ENCODE measurements around the gene IGFLR1. TPM values are rescaled to one million over a fixed set of nuclear protein-coding genes. Genes with fewer than 3 reads are reported as not detected.
A peak's percentile ranks its signal among the peaks of the same experiment; 100 is the strongest.

Gene IGFLR1
- total and polyA plus RNA-seq, 2 of the 4 experiments (the other 2 are of a cell fraction) = 0.72 to 2.7 TPM

DNA sequence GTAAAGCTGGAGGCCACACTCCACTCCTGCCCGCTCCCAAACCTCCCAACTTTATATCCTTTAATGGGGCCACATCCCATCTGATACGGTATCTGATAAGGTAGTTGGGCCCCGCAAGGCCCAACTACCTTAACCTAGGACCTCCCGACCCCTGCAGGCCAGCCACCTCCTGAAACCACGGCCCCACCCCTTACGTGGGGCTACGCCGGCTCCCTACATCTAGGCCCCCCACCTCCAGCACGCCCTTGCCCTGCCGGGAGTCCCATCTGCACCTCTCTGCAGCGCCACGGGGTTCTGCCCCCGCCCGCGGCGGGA lies 2.2 kb downstream of the IGFLR1 start:
- no peaks in the 10 kb centered on the region for H3K9me3 ChIP-seq (ENCODE audit: control insufficient read depth, insufficient read depth, low read length)
- no peak for DNase-seq
- no peak overlapping the region for H4K91ac ChIP-seq (ENCODE audit: insufficient read depth, low read depth, low read length)
- no peak overlapping the region for H3K14ac ChIP-seq (replicated peaks; ENCODE audit: low read depth, low read length)
- no peak overlapping the region for H2BK15ac ChIP-seq (ENCODE audit: low read depth, low read length)
- ATAC-seq (ENCODE audit: low read depth) = no peak
- H4K8ac ChIP-seq (ENCODE audit: low read depth in 2 of 2, low read length in 2 of 2) = peak overlapping the region in 1 of 2 experiments; percentile 17; a peak in 1 of 4 replicates
- no peaks in the 10 kb centered on the region; the same call in 1 of the 2 replicates for H4K20me1 ChIP-seq (ENCODE audit: insufficient read depth, low read length)
- BruUV-seq (replicated peaks) = no TSS peak
- in situ Hi-C loops (cut with MboI; ENCODE audit: low sequenced_read_pairs) = no loop called here
- H2AK5ac ChIP-seq (ENCODE audit: low read depth, low read length) = no peak overlapping the region
- H2AFZ ChIP-seq (replicated peaks; ENCODE audit: low read length, poor library complexity) = peak overlapping the region; percentile 93
- WGBS, 2 experiments (ENCODE audit: extremely low coverage in 2 of 2, insufficient read length in 1 of 2) = 0% methylated on average over 4 of the region's 16 CpGs; no CpG with 5 or more reads in 1 of the 2 experiments
- H2BK120ac ChIP-seq (ENCODE audit: low read depth, low read length) = no peak overlapping the region
- no peak overlapping the region for H2BK5ac ChIP-seq (ENCODE audit: low read depth, low read length, poor library complexity, severe bottlenecking)
- H3K4me2 ChIP-seq (ENCODE audit: low read depth, low read length) = peak overlapping the region; percentile 41
- POLR2A ChIA-PET (ENCODE audit: unreplicated experiment) = no interaction called here
- peak overlapping the region; percentile 20 for H3K27ac ChIP-seq (ENCODE audit: insufficient read depth, low read length)
- peaks cover 0 to 15% of the 10 kb centered on the region in 2 experiments; a peak in 2 of 4 replicates for H3K79me1 ChIP-seq (ENCODE audit: low read depth in 1 of 2, low read length in 2 of 2)
- H3K4me3 ChIP-seq (ENCODE audit: insufficient read depth, low read depth, low read length) = peak overlapping the region; percentile 52
- CTCF ChIA-PET = interaction anchor here (1.2 kb wide), 1 partner anchor 10 kb away, joined by 5 read pairs; no protein-coding TSS in a partner anchor
- H3K4me1 ChIP-seq (ENCODE audit: control insufficient read depth, insufficient read depth, low read length) = 0 out of 2 replicates have a peak, but pooled peaks cover 3% of the 10 kb centered on the region
- intact Hi-C loops (cut with micrococcal nuclease) = no loop called here
- H2BK20ac ChIP-seq (ENCODE audit: low read depth, low read length) = no peak overlapping the region
- H3K36me3 ChIP-seq (ENCODE audit: control insufficient read depth, insufficient read depth, low read length) = peaks cover 33% of the 10 kb centered on the region
- H3K9ac ChIP-seq (ENCODE audit: low read depth, low read length) = peak overlapping the region; percentile 2; the same call in 1 of the 2 replicates
- H3K18ac ChIP-seq (ENCODE audit: low read depth, low read length) = no peak overlapping the region
- no peak for TF ChIP-seq RAD21 (IDR thresholded peaks at IDR 0.05; ENCODE audit: low read length)
- H3K56ac ChIP-seq (ENCODE audit: extremely low read depth, insufficient read depth, low read length) = no peak overlapping the region
- H2AK9ac ChIP-seq (replicated peaks; ENCODE audit: low read depth, low read length, poor library complexity) = peak overlapping the region; percentile 3
- H3K4ac ChIP-seq (ENCODE audit: low read depth, low read length) = 0 out of 2 replicates have a peak overlapping the region, but pooled peaks have one; percentile 23
- H3K23ac ChIP-seq (ENCODE audit: low read depth, low read length) = no peak overlapping the region
- H4K5ac ChIP-seq (ENCODE audit: low read depth, low read length) = no peak overlapping the region
- peaks cover 5% of the 10 kb centered on the region; the same call in 1 of the 2 replicates for H3K9me1 ChIP-seq (ENCODE audit: insufficient read depth, low read length)
- H3K27me3 ChIP-seq (ENCODE audit: control insufficient read depth, insufficient read depth, low read length) = no peaks in the 10 kb centered on the region
- dilution Hi-C loops (cut with HindIII; ENCODE audit: low sequenced_read_pairs, unreplicated experiment) = no loop called here
